IPS DF 6.9 (cell line): ENCODE data around the gene LIMA1.
"Not testable (repeated sequence)": the region's sequence is repeated elsewhere in the genome, so short reads cannot be mapped to it uniquely, and the experiment has no call there.

Experiments used
- DNase-seq: peaks from one replicate; pipeline ENCODE4 v3.0.0-alpha.2; 2013; ENCODE audit warnings: low read depth, low spot score
- H3K27ac ChIP-seq: one replicate; pipeline ENCODE4 v1.5.1; 2013; ENCODE audit warnings: low read length, control low read depth
- H3K27me3 ChIP-seq: 2 replicates; pipeline ENCODE4 v1.6.1; 2013; ENCODE audit warnings: mild to moderate bottlenecking, low read length; ENCODE audit not compliant: control insufficient read depth, insufficient read depth
- H3K36me3 ChIP-seq: 2 replicates; pipeline ENCODE4 v1.6.1; 2013; ENCODE audit warnings: low read length; ENCODE audit not compliant: control insufficient read depth, insufficient read depth
- H3K4me1 ChIP-seq: 2 replicates; pipeline ENCODE4 v1.6.1; 2013; ENCODE audit warnings: low read length; ENCODE audit not compliant: control insufficient read depth, insufficient read depth
- H3K4me3 ChIP-seq: 2 replicates; pipeline ENCODE4 v1.5.1; 2013; ENCODE audit warnings: mild to moderate bottlenecking, low read length
- H3K9me3 ChIP-seq: 2 replicates; pipeline ENCODE4 v1.6.1; 2013; ENCODE audit warnings: low read length, inconsistent platforms; ENCODE audit not compliant: control insufficient read depth, insufficient read depth
- whole genome bisulfite sequencing: extraction: QIAGEN DNeasy Blood & Tissue Kit; methylation state at CpG from one replicate; pipeline ENCODE4 v1.1.7; 2013; ENCODE audit warnings: mixed read lengths, missing lambda C conversion rate; ENCODE audit not compliant: insufficient read length, insufficient coverage; 5-methylcytosine and 5-hydroxymethylcytosine counted together

Gene LIMA1

DNA sequence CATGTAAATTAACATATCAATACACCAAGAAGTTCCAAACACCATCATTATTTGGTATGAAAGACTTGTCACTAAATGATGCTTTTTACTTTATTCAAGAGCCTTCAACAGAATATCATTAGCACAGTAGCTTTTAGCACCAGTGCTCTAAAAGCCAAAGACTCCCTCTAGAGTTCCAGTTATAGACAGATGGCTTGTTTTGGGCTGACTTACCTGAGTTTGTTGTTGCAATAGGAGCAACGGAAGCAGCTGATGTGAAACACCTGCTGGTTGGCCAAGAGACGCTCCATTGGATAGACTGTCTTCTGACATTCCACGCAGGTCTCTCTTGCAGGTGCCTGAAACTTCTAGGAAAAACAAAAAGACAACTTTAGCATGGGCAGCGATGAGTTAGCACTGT lies 101.6 kb downstream of the LIMA1 start:
- Histone ChIP-seq H3K4me3 (no peak overlapping the region), H3K27me3 (no peaks in the 10 kb centered on the region), H3K4me1 (no peaks in the 10 kb centered on the region), H3K36me3 (peaks cover 11% of the 10 kb centered on the region; the same call in 1 of the 2 replicates), H3K9me3 (no peaks in the 10 kb centered on the region), H3K27ac (no peak overlapping the region)
- no peak for DNase-seq
- WGBS: no CpG with 5 or more reads among the region's 4 CpGs

DNA sequence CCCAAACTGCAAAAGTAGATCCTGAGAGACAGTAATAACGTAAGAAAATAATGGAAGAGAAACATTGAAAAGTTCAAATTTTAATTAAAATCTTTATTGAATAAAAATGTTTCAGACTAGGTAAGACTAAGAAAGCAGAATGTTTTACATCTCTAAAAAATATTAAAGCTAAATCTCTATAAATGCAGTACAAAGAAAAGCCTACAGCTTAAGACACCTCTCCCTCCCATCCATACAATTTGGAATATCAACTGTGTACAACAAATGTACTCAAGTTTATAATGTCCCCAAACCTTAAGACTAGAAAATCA lies 107.6 kb downstream of the LIMA1 start:
- Histone ChIP-seq H3K4me1 (no peaks in the 10 kb centered on the region), H3K27me3 (no peaks in the 10 kb centered on the region), H3K36me3 (peaks cover 7% of the 10 kb centered on the region; the same call in 1 of the 2 replicates), H3K4me3 (no peak overlapping the region), H3K9me3 (no peaks in the 10 kb centered on the region), H3K27ac (no peak overlapping the region)
- no peak for DNase-seq
- WGBS: no CpG with 5 or more reads among the region's 1 CpG

DNA sequence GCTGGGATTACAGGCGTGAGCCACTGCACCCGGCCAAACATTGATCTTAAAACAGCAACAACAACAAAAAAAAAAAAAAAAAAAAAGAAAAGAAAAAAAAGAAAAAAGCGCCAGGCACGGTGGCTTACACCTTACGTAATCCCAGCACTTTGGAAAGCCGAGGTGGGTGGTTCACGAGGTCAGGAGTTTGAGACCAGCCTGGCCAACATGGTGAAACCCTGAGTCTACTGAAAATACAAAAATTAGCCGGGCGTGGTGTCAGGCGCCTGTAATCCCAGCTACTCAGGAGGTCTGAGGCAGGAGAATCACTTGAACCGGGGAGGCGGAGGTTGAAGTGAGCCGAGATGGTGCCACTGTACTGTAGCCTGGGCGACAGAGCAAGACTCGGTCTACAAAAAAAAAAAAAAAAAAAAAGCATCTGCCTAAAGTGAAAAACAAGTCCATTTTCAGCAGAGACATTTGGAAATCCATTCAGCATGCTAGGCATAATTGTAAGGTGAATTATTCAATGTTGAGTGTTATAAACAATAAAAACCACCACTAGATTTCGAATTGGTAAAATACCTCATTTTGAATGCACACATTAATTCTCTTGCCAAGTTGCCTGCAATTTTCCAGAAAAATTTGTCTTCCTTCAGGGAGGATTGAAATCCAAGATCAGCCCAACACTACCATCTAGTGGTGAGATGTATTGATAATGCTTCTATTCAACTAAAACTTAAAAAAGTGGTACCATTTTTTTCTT lies 108.2 kb downstream of the LIMA1 start:
- H3K27me3 ChIP-seq: no peaks in the 10 kb centered on the region
- no peaks in the 10 kb centered on the region for H3K9me3 ChIP-seq
- H3K4me3 ChIP-seq: no peak overlapping the region
- peaks cover 7% of the 10 kb centered on the region; the same call in 1 of the 2 replicates for H3K36me3 ChIP-seq
- no peaks in the 10 kb centered on the region for H3K4me1 ChIP-seq
- WGBS: no CpG with 5 or more reads among the region's 16 CpGs
- no peak overlapping the region for H3K27ac ChIP-seq
- DNase-seq: peak; percentile 35

DNA sequence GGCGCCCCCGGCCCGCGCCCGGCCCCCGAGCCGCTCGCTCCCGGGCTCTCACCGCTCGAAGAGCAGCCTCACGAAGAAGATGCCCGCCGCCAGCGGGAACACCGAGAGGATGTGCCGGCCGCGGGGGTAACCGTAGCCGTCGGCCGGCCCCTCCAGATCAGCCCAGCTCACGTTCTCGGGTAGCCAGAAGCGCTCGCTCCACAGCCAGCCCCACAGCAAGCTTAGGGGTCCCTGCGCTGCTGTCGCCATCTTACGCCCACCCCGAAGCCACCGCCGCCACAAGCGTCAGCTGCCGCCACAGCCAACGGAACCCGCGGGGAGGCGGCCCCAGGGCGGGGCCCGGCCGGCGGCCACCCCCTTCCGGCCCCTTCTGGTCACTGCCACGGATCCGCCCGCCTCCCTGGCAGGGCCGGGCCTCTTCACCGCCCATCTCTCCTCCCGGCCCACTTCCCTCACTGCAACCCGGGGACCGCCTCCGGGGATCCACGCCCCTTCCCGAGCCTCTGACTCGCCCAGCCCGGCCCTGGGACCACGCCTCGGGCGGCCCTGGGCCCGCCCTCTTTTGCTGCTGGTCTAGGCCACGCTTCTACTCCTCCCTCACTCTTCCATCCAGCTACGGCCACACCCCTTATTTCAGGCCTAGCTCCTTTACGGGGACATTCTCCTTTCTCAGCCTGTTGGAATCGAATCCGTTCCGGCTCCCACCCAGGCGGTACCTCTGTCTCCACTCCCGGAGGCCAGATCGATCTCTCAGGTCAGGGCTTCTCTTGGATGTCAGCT lies 116.1 kb downstream of the LIMA1 start, which contains the start of gene CERS5:
Gene CERS5, minus strand, starts transcription at position 321 of the 780 bp plus-strand sequence. Its CDS starts 72 bp downstream, at position 249.
- no peaks in the 10 kb centered on the region; the same call in 1 of the 2 replicates for H3K4me1 ChIP-seq
- H3K4me3 ChIP-seq: peak within 1 kb of the TSS; percentile 93; the same call in 1 of the 2 replicates
- peak; percentile 97 for DNase-seq
- no peaks in the 10 kb centered on the region for H3K36me3 ChIP-seq
- no peaks in the 10 kb centered on the region for H3K27me3 ChIP-seq
- no CpG with 5 or more reads among the region's 70 CpGs for WGBS
- no peaks in the 10 kb centered on the region for H3K9me3 ChIP-seq
- H3K27ac ChIP-seq: no peak within 1 kb of the TSS

DNA sequence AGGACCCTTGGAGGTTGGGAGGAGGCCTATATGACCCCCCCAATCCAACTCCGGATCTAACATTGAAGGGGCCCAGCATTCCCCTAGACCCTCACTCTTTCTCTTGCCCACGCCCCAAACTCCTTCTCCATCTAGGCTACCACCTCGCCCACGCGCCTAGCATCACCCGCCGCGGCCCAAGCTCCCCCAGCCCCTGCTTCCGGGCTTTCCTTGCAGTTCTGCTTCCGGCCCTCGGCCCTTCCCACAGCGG lies 116.6 kb downstream of the LIMA1 start:
- H3K36me3 ChIP-seq: no peaks in the 10 kb centered on the region
- H3K4me1 ChIP-seq: no peaks in the 10 kb centered on the region; the same call in 1 of the 2 replicates
- no peaks in the 10 kb centered on the region for H3K9me3 ChIP-seq
- no CpG with 5 or more reads among the region's 12 CpGs for WGBS
- peak overlapping the region; percentile 93; the same call in 1 of the 2 replicates for H3K4me3 ChIP-seq
- no peaks in the 10 kb centered on the region for H3K27me3 ChIP-seq
- H3K27ac ChIP-seq: no peak overlapping the region
- no peak for DNase-seq

DNA sequence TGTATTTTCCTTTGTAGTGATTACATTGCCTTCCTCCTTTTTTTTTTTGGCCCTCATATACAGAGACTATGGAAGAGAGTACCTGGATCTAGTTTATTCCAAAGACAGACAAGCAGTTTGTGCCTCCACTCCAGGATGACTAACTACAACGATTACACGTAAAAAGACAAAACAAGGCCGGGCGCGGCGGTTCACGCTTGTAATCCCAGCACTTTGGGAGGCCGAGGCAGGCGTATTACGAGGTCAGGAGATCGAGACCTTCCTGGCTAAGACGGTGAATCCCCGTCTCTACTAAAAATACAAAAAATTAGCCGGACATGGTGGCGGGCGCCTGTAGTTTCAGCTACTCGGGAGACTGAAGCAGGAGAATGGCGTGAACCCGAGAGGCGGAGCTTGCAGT lies 118.4 kb downstream of the LIMA1 start:
- Histone ChIP-seq H3K27me3 (no peaks in the 10 kb centered on the region), H3K9me3 (no peaks in the 10 kb centered on the region), H3K27ac (no peak overlapping the region), H3K36me3 (no peaks in the 10 kb centered on the region), H3K4me3 (no peak overlapping the region), H3K4me1 (no peaks in the 10 kb centered on the region; the same call in 1 of the 2 replicates)
- WGBS: no CpG with 5 or more reads among the region's 20 CpGs
- no peak for DNase-seq

DNA sequence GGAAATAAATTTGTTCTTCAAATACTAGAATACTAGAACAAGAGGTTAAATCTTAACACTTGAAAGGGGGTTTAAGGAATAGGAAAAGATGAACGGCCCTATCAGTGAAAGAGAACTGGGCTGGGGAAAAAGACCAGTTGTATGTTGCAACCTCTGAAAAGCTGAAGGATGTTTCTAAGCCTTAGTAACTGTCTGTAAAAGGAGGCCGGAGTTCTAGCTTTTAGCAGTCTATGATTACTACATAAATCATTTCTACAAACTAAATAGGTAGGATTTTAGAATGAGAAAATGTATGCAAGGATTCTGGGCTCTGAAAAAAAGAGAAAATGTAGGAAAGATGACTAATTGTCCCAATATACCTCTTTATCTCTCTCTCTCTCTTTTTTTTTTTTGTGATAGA lies 121.1 kb downstream of the LIMA1 start:
- Histone ChIP-seq H3K9me3 (no peaks in the 10 kb centered on the region), H3K27ac (no peak overlapping the region), H3K4me3 (no peak overlapping the region), H3K27me3 (no peaks in the 10 kb centered on the region), H3K36me3 (no peaks in the 10 kb centered on the region), H3K4me1 (no peaks in the 10 kb centered on the region; the same call in 1 of the 2 replicates)
- DNase-seq: no peak
- no CpG with 5 or more reads among the region's 2 CpGs for whole genome bisulfite sequencing

DNA sequence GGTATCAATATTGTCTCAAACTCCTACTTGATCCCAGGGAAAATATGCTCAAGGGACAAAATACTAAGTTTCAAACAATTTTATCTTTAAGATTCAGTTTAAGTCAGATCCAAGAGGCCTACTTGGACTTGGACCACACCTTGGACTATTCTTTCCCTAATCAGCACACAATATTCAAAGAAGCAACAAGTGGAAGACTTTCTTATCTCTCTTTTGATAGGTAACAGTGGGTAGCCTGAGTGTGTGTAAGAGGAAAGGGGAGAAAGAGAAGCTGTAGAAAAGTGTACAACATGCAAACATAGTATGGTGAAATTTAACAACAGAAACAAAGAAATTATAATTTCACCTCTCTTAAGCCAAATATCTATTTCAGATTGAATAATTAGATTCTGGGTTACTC lies 122.7 kb downstream of the LIMA1 start:
- Histone ChIP-seq H3K36me3 (no peaks in the 10 kb centered on the region), H3K4me1 (no peaks in the 10 kb centered on the region; the same call in 1 of the 2 replicates), H3K4me3 (no peak overlapping the region), H3K9me3 (no peaks in the 10 kb centered on the region), H3K27me3 (no peaks in the 10 kb centered on the region), H3K27ac (no peak overlapping the region)
- no peak for DNase-seq

DNA sequence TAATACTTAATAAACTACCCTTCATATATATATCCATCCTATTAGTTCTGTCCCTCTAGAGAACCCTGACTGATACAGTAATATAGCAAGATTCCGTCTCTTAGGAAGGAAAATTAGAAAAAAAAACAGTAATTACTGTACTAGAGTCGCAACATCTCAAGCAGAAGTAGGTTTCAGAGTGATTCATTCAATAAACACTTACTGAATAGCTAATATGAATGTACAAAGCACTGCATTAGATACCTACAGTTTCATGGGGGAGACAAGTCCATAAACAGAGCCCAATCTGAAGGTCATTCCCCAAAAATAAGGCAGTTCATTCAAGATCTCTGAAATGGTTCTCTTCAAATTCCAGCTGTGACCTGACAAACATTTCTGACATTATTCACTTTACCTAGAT lies 126.1 kb downstream of the LIMA1 start:
- WGBS: no CpG with 5 or more reads among the region's 2 CpGs
- Histone ChIP-seq H3K4me1 (no peaks in the 10 kb centered on the region), H3K27me3 (no peaks in the 10 kb centered on the region), H3K9me3 (no peaks in the 10 kb centered on the region), H3K4me3 (no peak overlapping the region), H3K36me3 (no peaks in the 10 kb centered on the region), H3K27ac (no peak overlapping the region)
- no peak for DNase-seq

DNA sequence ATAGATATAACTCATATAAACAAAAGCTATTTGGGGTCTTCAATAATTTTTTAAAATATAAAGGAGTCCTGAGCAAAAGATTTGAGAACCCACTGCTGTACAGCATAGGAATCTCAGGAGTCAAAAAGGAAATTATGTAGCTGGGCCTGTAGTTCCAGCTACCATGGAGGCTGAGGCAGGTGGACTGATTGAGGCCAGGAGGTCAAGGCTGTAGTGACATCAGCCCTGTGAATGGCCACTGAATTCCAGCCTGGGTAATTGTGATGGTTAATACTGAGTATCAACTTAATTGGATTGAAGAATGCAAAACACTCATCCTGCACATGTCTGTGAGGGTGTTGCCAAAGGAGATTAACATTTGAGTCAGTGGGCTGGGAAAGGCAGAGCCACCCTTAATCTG lies 126.7 kb downstream of the LIMA1 start:
- DNase-seq: no peak
- Histone ChIP-seq H3K9me3 (no peaks in the 10 kb centered on the region), H3K36me3 (no peaks in the 10 kb centered on the region), H3K4me3 (no peak overlapping the region), H3K27ac (no peak overlapping the region), H3K4me1 (no peaks in the 10 kb centered on the region), H3K27me3 (no peaks in the 10 kb centered on the region)

DNA sequence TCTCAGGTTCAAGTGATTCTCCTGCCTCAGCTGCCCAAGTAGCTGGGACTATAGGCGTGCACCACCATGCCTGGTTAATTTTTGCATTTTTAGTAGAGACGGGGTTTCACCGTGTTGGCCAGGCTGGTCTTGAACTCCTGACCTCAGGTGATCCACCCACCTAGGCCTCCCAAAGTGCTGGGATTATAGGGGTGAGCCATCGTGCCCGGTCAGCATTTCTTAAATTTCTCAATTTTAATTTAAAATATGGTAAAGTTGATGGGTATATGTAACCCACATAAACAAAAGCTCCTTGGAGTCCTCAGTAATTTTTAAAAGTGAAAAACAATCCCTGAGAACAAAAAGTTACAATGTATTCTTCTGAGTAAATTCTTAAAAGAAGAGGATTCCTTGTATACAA lies 128.4 kb downstream of the LIMA1 start:
- WGBS: no CpG with 5 or more reads among the region's 5 CpGs
- not testable (repeated sequence) for H3K4me3 ChIP-seq, DNase-seq, H3K27me3 ChIP-seq, H3K27ac ChIP-seq, H3K4me1 ChIP-seq, H3K36me3 ChIP-seq, H3K9me3 ChIP-seq
